Kidney (tissue), 14 donors: ENCODE measurements around the gene SRPK2. TPM values are rescaled to one million over a fixed set of nuclear protein-coding genes. Genes with fewer than 3 reads are reported as not detected.
A peak's percentile ranks its signal among the peaks of the same experiment; 100 is the strongest.
"Not testable (repeated sequence)": the region's sequence is repeated elsewhere in the genome, so short reads cannot be mapped to it uniquely, and the experiment has no call there.

Experiments used
- DNase-seq, 5 donors: peaks; one replicate each; pipeline ENCODE4 v3.0.0-alpha.2; 2013 to 2020
- FAIRE-seq: peaks from 2 replicates; lab custom pipeline; 2012; peaks lifted over from hg19 to GRCh38; lab: Jason Lieb, UNC
- H3K27ac ChIP-seq, 2 donors: one replicate each; pipeline ENCODE4 v1.7.0; 2013; ENCODE audit warnings: low read depth in 2 of 2, low read length in 2 of 2, inconsistent platforms in 1 of 2
- H3K27me3 ChIP-seq: one replicate; pipeline ENCODE4 v1.7.1; 2013; ENCODE audit warnings: low read length, inconsistent platforms; ENCODE audit not compliant: control insufficient read depth, insufficient read depth
- H3K36me3 ChIP-seq, 3 donors: one replicate each; pipeline versions ENCODE4 v1.7.0 to v1.7.1; 2013; ENCODE audit warnings: low read length in 3 of 3, control low read depth in 1 of 3, inconsistent platforms in 1 of 3; ENCODE audit not compliant: insufficient read depth in 3 of 3, control insufficient read depth in 2 of 3
- H3K4me1 ChIP-seq, 3 donors: one replicate each; pipeline versions ENCODE4 v1.7.0 to v1.7.1; 2013; ENCODE audit warnings: low read length in 3 of 3, inconsistent platforms in 1 of 3, low read depth in 1 of 3; ENCODE audit not compliant: control insufficient read depth in 2 of 3, insufficient read depth in 2 of 3
- H3K4me3 ChIP-seq, 3 donors: one replicate each; pipeline versions ENCODE4 v1.7.0 to v1.8.1; 2013; ENCODE audit warnings: low read length in 3 of 3, control low read depth in 1 of 3, inconsistent platforms in 1 of 3
- H3K9ac ChIP-seq, 3 donors: one replicate each; pipeline versions ENCODE4 v1.7.0 to v1.7.1; 2013; ENCODE audit warnings: low read length in 3 of 3, control low read depth in 1 of 3, inconsistent platforms in 1 of 3
- H3K9me3 ChIP-seq, 3 donors: one replicate each; pipeline versions ENCODE4 v1.7.0 to v1.7.1; 2013; ENCODE audit warnings: low read length in 3 of 3, control low read depth in 1 of 3, inconsistent platforms in 1 of 3; ENCODE audit not compliant: control insufficient read depth in 2 of 3, insufficient read depth in 1 of 3
- intact Hi-C: fragments of 100-400 bp; cut with DNase I; formaldehyde crosslinking; loops from one replicate; pipeline ENCODE4 v1.11.1; 2022
- polyA plus RNA-seq: library from polyadenylated mRNA; stranded (reverse); fragments of 350-450 nt; fragmentation: Illumina TruSeq; extraction: RNeasy Lipid Tissue Mini Kit (QIAGEN cat#74804); gene quantifications from one replicate; pipeline ENCODE4 v1.2.3, GENCODE V29; 2014; ENCODE audit warnings: low read depth, low replicate concordance; ENCODE audit not compliant: insufficient read depth
- total RNA-seq: library from RNA; stranded (reverse); fragmentation: NEBNext Ultra II Directional; extraction: Animal tissue kit (Norgen Biotek cat#: 25700); gene quantifications from one replicate; pipeline ENCODE4 v1.2.1, GENCODE V29; 2021
- TF ChIP-seq, protein P1 (sequence below): IDR thresholded peaks from 3 replicates; pipeline ENCODE4 v1.5.1; 2012; ENCODE audit warnings: mild to moderate bottlenecking, moderate library complexity, borderline replicate concordance; ENCODE audit not compliant: insufficient read depth; ENCODE audit errors: extremely low read depth
- donor health status: control.
- donor health status: control.
- donor health status: control.
- donor health status: control.
- donor health status: control.
- donor health status: DM: yes; HTN: yes; CAD: no.
- donor health status: Normal renal cell carcinoma (clear cell type).

Gene SRPK2
- total and polyA plus RNA-seq, 2 donors from 2014 or later: 9.9 to 43.1 TPM

DNA sequence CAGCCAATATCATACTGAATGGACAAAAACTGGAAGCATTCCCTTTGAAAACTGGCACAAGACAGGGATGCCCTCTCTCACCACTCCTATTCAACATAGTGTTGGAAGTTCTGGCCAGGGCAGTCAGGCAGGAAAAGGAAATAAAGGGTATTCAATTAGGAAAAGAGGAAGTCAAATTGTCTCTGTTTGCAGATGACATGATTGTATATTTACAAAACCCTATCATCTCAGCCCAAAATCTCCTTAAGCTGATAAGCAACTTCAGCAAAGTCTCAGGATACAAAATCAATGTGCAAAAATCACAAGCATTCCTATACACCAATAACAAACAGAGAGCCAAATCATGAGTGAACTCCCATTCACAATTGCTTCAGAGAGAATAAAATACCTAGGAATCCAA lies 129.8 kb downstream of the SRPK2 start:
- FAIRE-seq, H3K27me3 ChIP-seq, H3K9me3 ChIP-seq, H3K36me3 ChIP-seq, H3K9ac ChIP-seq, H3K4me3 ChIP-seq, H3K4me1 ChIP-seq, DNase-seq, intact Hi-C loops, H3K27ac ChIP-seq: not testable (repeated sequence)

DNA sequence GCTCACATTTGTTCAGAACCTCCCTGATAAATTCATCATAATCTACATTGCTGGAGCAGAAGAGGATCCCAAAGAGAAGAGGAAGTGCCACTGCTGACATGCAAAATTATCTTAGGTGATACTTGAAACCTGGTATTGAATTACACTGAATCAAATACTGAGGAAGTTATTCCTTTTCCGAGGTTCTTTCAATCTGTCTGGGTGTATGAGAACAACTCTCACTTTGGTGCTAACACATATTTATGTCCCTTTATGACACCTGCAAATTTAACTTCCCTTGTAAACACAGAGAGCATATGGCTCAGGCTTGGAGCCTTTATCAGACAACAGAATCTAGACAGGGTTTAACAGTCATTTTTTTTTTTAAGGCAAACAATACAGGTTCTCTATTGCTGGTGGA lies 131.4 kb downstream of the SRPK2 start:
- H3K27ac ChIP-seq: no peak overlapping the region

DNA sequence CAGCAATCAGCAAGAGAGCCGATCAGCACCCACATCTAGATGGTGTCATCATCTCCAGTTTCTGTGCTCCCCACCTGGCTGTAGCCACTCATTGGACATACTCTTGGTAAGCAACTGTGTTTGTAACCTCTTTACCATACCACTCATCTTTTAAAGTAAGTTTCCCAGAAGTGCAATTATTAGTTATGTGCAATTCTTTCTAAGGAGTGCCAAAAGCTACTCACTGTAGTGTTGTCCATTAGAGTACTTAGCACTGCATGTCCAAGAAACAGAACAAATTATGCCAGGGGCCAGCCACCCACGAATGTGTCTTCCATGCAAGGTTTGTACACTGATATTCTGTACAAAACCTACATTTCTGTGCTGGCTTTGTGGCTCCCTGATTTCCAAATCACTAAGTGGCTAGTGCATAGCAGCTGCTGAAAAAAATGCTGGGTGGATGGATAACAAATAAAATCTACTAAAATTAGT lies 131.9 kb downstream of the SRPK2 start:
- no peaks in the 10 kb centered on the region for H3K36me3 ChIP-seq
- H3K27ac ChIP-seq: no peak overlapping the region
- no peaks in the 10 kb centered on the region for H3K27me3 ChIP-seq
- H3K9me3 ChIP-seq: no peaks in the 10 kb centered on the region
- no peak for FAIRE-seq
- no peak overlapping the region for H3K9ac ChIP-seq
- TF ChIP-seq, protein P1, sequence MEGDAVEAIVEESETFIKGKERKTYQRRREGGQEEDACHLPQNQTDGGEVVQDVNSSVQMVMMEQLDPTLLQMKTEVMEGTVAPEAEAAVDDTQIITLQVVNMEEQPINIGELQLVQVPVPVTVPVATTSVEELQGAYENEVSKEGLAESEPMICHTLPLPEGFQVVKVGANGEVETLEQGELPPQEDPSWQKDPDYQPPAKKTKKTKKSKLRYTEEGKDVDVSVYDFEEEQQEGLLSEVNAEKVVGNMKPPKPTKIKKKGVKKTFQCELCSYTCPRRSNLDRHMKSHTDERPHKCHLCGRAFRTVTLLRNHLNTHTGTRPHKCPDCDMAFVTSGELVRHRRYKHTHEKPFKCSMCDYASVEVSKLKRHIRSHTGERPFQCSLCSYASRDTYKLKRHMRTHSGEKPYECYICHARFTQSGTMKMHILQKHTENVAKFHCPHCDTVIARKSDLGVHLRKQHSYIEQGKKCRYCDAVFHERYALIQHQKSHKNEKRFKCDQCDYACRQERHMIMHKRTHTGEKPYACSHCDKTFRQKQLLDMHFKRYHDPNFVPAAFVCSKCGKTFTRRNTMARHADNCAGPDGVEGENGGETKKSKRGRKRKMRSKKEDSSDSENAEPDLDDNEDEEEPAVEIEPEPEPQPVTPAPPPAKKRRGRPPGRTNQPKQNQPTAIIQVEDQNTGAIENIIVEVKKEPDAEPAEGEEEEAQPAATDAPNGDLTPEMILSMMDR: no peak
- intact Hi-C loops: no loop called here
- peaks cover 0 to 2% (median 1%) of the 10 kb centered on the region in 3 donors for H3K4me1 ChIP-seq
- no peak overlapping the region for H3K4me3 ChIP-seq
- no peak for DNase-seq

More for the DNA sequence above, 131.4 kb downstream of the SRPK2 start:
- no peak overlapping the region for H3K9ac ChIP-seq
- DNase-seq (peak in 1 of 5 donors; percentile 44), FAIRE-seq (no peak)
- no peaks in the 10 kb centered on the region for H3K9me3 ChIP-seq
- TF ChIP-seq, protein P1: no peak
- no peaks in the 10 kb centered on the region for H3K36me3 ChIP-seq
- no peaks in the 10 kb centered on the region for H3K27me3 ChIP-seq
- H3K4me1 ChIP-seq: peaks cover 0 to 3% (median 2%) of the 10 kb centered on the region in 3 donors
- H3K4me3 ChIP-seq: no peak overlapping the region
- intact Hi-C loops: no loop called here

DNA sequence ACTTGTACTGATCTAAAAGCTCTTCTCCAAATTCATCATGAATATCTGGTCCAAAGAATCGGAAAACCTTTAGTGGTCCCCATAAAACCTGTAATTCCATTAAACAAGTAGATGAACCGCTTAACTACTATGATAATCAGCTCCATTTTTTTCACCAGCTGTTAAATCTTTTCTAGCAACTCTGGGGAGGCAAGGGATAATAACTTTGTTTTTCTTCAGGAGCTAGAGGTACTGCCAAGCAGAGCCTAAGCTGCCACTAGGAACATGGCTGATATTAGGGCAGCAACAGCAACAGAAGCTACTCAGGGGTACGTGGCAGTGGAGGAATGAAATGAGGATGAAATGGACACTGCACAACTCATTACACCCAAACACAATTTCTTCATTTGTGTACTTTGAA lies 138.0 kb downstream of the SRPK2 start:
- H3K9me3 ChIP-seq: no peaks in the 10 kb centered on the region
- TF ChIP-seq, protein P1: no peak
- no peak overlapping the region for H3K27ac ChIP-seq
- intact Hi-C loops: no loop called here
- no peaks in the 10 kb centered on the region for H3K27me3 ChIP-seq
- no peak overlapping the region for H3K9ac ChIP-seq
- FAIRE-seq (no peak), DNase-seq (no peak)
- H3K36me3 ChIP-seq: no peaks in the 10 kb centered on the region
- peaks cover 2 to 6% (median 4%) of the 10 kb centered on the region in 3 donors for H3K4me1 ChIP-seq
- H3K4me3 ChIP-seq: no peak overlapping the region
